GM23248 (cell line): Measurements from ENCODE around the gene CD9.

Experiments used
- EZH2 ChIP-seq: fragments of 200-600 bp; sonication (generic); IDR thresholded peaks from 2 replicates; pipeline ENCODE4 v1.6.1; 2018; ENCODE audit warnings: antibody characterized with exemption, mild to moderate bottlenecking; ENCODE audit not compliant: insufficient read depth, poor library complexity, severe bottlenecking
- EZH2phosphoT487 ChIP-seq: fragments of 200-600 bp; sonication (generic); IDR thresholded peaks from 2 replicates; pipeline ENCODE4 v1.6.1; 2018; ENCODE audit warnings: antibody characterized with exemption, moderate library complexity, mild to moderate bottlenecking, low read depth; ENCODE audit not compliant: insufficient read depth

DNA sequence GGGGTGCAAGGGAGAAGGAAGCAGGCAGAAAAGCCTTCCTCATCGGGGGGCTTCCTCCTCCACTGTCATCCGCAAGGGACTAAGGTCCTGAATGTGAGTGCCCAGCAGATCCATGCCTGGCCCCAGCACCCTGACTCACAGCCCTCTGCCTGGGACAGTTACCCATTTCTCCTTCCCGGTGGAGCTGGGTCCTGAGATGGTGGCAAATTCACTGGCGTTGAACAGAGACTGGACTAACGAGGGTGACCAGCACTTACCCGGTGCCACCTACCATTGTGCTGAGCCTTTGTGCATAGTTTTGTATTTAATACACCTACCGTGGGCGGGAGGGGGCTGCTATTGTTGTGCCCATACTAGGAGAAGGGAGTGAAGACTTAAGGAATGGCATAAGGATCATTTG lies 79.4 kb downstream of the CD9 start:
- TF ChIP-seq EZH2phosphoT487 (no peak), EZH2 (no peak)
